ENCODE measurements around the gene DCX. TPM values are rescaled to one million over a fixed set of nuclear protein-coding genes. Genes with fewer than 3 reads are reported as not detected.

DCX gene
- total RNA-seq, 1 donor from 2014 or later = not detected

DNA sequence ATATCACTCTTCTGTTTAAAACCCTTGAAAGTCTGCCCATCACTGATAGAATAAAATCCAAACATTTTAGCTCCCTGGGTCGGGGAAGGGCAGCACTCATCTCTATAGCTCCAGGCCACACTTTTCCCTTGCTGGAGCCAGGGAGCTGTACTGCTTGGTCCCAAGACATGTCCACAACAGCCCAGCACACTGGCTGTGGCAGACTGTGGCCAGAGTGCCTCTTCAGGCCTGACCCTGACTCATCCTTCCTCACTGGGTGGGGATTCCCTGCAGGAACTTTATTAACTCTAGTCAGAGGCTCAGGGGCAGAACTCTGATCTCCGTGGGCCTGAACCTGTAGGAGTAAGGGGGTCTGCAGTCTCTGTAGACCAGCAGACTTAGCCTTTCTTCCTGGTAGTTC lies 71.9 kb downstream of the DCX start:
- Mint-ChIP-seq H3K27me3 (ENCODE audit: unreplicated experiment) (no peaks in the 10 kb centered on the region), H3K4me3 (ENCODE audit: unreplicated experiment) (no peak overlapping the region), H3K4me1 (ENCODE audit: unreplicated experiment) (no peaks in the 10 kb centered on the region), H3K9me3 (ENCODE audit: unreplicated experiment) (peaks cover 17% of the 10 kb centered on the region), H3K27ac (ENCODE audit: unreplicated experiment) (no peak overlapping the region), H3K36me3 (ENCODE audit: unreplicated experiment) (no peaks in the 10 kb centered on the region)
- TF ChIP-seq, protein P1, sequence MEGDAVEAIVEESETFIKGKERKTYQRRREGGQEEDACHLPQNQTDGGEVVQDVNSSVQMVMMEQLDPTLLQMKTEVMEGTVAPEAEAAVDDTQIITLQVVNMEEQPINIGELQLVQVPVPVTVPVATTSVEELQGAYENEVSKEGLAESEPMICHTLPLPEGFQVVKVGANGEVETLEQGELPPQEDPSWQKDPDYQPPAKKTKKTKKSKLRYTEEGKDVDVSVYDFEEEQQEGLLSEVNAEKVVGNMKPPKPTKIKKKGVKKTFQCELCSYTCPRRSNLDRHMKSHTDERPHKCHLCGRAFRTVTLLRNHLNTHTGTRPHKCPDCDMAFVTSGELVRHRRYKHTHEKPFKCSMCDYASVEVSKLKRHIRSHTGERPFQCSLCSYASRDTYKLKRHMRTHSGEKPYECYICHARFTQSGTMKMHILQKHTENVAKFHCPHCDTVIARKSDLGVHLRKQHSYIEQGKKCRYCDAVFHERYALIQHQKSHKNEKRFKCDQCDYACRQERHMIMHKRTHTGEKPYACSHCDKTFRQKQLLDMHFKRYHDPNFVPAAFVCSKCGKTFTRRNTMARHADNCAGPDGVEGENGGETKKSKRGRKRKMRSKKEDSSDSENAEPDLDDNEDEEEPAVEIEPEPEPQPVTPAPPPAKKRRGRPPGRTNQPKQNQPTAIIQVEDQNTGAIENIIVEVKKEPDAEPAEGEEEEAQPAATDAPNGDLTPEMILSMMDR (IDR thresholded peaks at IDR 0.05) = no peak
- no peak for DNase-seq (ENCODE audit: extremely low spot score, unreplicated experiment)

DNA sequence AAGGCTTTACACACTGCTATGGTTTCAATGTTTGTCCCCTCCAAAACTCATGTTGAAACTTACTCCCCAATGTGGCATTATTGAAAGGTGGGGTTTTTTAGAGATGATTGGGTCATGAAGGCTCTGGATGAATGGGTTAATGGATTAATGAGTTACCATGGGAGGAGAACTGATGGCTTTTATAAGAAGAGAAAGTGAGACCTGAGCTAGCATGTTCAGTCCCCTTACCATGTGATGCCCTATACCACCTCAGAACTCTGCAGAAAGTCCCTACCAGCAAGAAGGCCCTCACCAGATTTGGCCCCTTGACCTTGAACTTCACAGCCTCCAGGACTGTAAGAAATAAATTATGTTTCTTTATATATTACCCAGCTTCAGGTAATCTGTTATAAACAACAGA lies 72.8 kb downstream of the DCX start:
- H3K36me3 Mint-ChIP-seq (ENCODE audit: unreplicated experiment) = no peaks in the 10 kb centered on the region
- no peak overlapping the region for H3K4me3 Mint-ChIP-seq (ENCODE audit: unreplicated experiment)
- H3K9me3 Mint-ChIP-seq (ENCODE audit: unreplicated experiment) = peaks cover 18% of the 10 kb centered on the region
- H3K27me3 Mint-ChIP-seq (ENCODE audit: unreplicated experiment) = no peaks in the 10 kb centered on the region
- no peak for DNase-seq (ENCODE audit: extremely low spot score, unreplicated experiment)
- H3K4me1 Mint-ChIP-seq (ENCODE audit: unreplicated experiment) = no peaks in the 10 kb centered on the region
- TF ChIP-seq, protein P1 (IDR thresholded peaks at IDR 0.05) = no peak
- H3K27ac Mint-ChIP-seq (ENCODE audit: unreplicated experiment) = no peak overlapping the region

DNA sequence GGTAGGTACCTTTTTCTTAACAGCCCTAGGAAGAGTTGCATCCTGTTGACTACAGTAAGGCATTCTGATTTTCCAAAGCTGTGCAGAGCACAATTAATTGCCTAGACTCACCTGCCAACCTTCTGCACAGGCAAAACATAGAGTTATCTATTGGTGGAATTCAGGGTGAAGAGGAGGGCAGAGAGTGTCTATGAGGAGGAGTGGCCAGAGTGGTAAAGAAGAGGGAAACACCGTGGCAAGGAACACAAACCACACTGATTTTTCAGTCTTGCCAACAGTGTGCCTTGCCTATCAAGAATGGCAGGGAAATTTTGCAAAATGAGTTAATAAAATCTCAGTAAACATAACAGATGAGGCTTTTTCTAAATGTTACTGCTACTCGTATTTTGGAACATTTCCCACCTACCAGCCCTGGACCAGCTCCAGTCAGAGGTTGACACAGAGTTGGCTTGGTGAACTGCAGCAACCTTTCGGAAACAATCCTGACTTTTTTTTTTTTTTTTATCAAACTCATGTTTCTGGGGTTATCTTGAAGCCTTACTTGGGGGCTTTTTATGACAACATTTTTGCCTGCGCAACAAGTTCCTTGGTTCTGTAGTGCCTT lies 73.8 kb downstream of the DCX start:
- no peak for DNase-seq (ENCODE audit: extremely low spot score, unreplicated experiment)
- no peaks in the 10 kb centered on the region for H3K27me3 Mint-ChIP-seq (ENCODE audit: unreplicated experiment)
- H3K4me1 Mint-ChIP-seq (ENCODE audit: unreplicated experiment) = no peaks in the 10 kb centered on the region
- TF ChIP-seq, protein P1 (IDR thresholded peaks at IDR 0.05) = no peak
- H3K36me3 Mint-ChIP-seq (ENCODE audit: unreplicated experiment) = no peaks in the 10 kb centered on the region
- no peak overlapping the region for H3K4me3 Mint-ChIP-seq (ENCODE audit: unreplicated experiment)
- H3K9me3 Mint-ChIP-seq (ENCODE audit: unreplicated experiment) = peaks cover 18% of the 10 kb centered on the region
- H3K27ac Mint-ChIP-seq (ENCODE audit: unreplicated experiment) = no peak overlapping the region

DNA sequence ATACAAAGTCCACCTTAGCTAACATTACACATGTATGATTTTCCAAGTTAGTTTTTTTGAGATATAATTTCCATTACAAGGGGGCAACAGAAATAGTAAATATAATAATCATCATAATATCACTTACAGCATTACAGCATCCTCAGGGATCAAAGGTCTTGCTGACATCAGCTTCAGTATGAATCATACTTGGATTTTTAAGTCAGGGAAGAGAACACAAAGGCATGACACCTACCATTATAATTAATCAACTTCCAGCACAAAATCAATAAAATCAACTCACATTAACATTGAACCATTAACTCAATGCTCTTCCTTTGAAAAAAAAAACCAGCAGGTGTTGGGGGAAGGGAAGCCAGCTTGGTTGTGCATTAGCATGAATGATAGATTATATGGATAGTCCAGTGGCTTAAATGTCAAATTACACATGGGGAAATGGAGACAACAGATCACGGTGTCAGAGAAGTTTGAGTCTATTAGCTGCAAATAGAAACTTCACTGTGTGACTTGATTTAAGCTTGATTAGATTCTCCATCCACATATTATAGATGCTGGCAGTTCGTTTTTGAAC lies 74.8 kb downstream of the DCX start:
- Mint-ChIP-seq H3K4me1 (ENCODE audit: unreplicated experiment) (no peaks in the 10 kb centered on the region), H3K27me3 (ENCODE audit: unreplicated experiment) (no peaks in the 10 kb centered on the region), H3K27ac (ENCODE audit: unreplicated experiment) (no peak overlapping the region), H3K36me3 (ENCODE audit: unreplicated experiment) (no peaks in the 10 kb centered on the region), H3K4me3 (ENCODE audit: unreplicated experiment) (no peak overlapping the region), H3K9me3 (ENCODE audit: unreplicated experiment) (peaks cover 19% of the 10 kb centered on the region)
- no peak for DNase-seq (ENCODE audit: extremely low spot score, unreplicated experiment)
- TF ChIP-seq, protein P1 (IDR thresholded peaks at IDR 0.05) = no peak

DNA sequence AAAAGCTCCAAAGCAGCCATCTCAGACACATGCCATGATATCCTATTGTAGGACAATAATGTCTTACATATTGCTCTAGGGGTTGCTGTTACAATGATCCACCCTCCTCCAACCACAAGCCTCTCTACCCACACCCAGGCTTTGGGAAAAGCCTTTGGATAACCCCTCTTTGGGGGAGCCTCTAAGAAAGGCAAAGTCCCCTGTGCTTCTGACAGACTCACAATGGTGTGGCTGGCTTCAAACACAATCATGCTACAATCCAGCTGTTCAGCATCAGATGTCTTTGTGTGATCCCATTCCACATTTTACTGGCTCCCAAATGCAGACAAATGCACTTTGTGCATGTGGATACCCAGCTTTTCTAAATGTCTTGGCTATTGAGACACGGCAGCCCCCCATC lies 75.9 kb downstream of the DCX start:
- TF ChIP-seq, protein P1 (IDR thresholded peaks at IDR 0.05) = no peak
- no peak for DNase-seq (ENCODE audit: extremely low spot score, unreplicated experiment)
- Mint-ChIP-seq H3K9me3 (ENCODE audit: unreplicated experiment) (peaks cover 26% of the 10 kb centered on the region), H3K27ac (ENCODE audit: unreplicated experiment) (no peak overlapping the region), H3K4me1 (ENCODE audit: unreplicated experiment) (no peaks in the 10 kb centered on the region), H3K27me3 (ENCODE audit: unreplicated experiment) (no peaks in the 10 kb centered on the region), H3K36me3 (ENCODE audit: unreplicated experiment) (no peaks in the 10 kb centered on the region), H3K4me3 (ENCODE audit: unreplicated experiment) (no peak overlapping the region)

Measured in osteocyte (in vitro differentiated cells).